Smooth muscle cell (in vitro differentiated cells): ENCODE results near the gene CCER1. TPM values are rescaled to one million over a fixed set of nuclear protein-coding genes. Genes with fewer than 3 reads are reported as not detected.

Experiments used
- DNase-seq: peaks from one replicate; lab custom pipeline; 2025; ENCODE audit not compliant: unreplicated experiment; lab: John Stamatoyannopoulos, UW
- H2AFZ ChIP-seq: fragments of 200-600 bp; sonication (generic); 2 replicates; pipeline ENCODE4 v1.6.0; 2016; ENCODE audit warnings: antibody characterized with exemption, low read depth, mild to moderate bottlenecking
- H3F3A ChIP-seq: fragments of 200-600 bp; sonication (generic); 2 replicates; pipeline ENCODE4 v1.6.0; 2017; ENCODE audit warnings: antibody characterized with exemption, low read depth
- H3K27ac ChIP-seq: fragments of 200-600 bp; sonication (generic); 2 replicates; pipeline ENCODE4 v1.5.1; 2016; ENCODE audit warnings: low read depth, mild to moderate bottlenecking
- H3K27me3 ChIP-seq: fragments of 200-600 bp; sonication (generic); 2 replicates; pipeline ENCODE4 v1.6.1; 2016; ENCODE audit warnings: low read depth, mild to moderate bottlenecking
- H3K36me3 ChIP-seq: fragments of 200-600 bp; sonication (generic); 2 replicates; pipeline ENCODE4 v1.5.1; 2016; ENCODE audit warnings: low read depth
- H3K4me1 ChIP-seq: fragments of 200-600 bp; sonication (generic); 2 replicates; pipeline ENCODE4 v1.5.1; 2016; ENCODE audit warnings: low read depth
- H3K4me2 ChIP-seq: fragments of 200-600 bp; sonication (generic); 2 replicates; pipeline ENCODE4 v1.6.0; 2016; ENCODE audit warnings: mild to moderate bottlenecking
- H3K4me3 ChIP-seq: fragments of 200-600 bp; sonication (generic); 2 replicates; pipeline ENCODE4 v1.5.1; 2016; ENCODE audit warnings: mild to moderate bottlenecking
- H3K79me2 ChIP-seq: fragments of 200-600 bp; sonication (generic); 2 replicates; pipeline ENCODE4 v1.6.0; 2016; ENCODE audit warnings: low read depth, mild to moderate bottlenecking
- H3K9ac ChIP-seq: fragments of 200-600 bp; sonication (generic); 2 replicates; pipeline ENCODE4 v1.6.0; 2016; ENCODE audit warnings: low read depth
- H3K9me3 ChIP-seq: fragments of 200-600 bp; sonication (generic); replicated peaks from 2 replicates; pipeline ENCODE4 v1.5.1; 2016; ENCODE audit warnings: low read depth
- H4K20me1 ChIP-seq: fragments of 200-600 bp; sonication (generic); 2 replicates; pipeline ENCODE4 v1.6.0; 2016; ENCODE audit warnings: low read depth
- CTCF ChIP-seq: fragments of 200-600 bp; sonication (generic); IDR thresholded peaks from 2 replicates; pipeline ENCODE4 v1.5.1; 2017; ENCODE audit warnings: borderline replicate concordance, mild to moderate bottlenecking, antibody characterized with exemption; ENCODE audit not compliant: insufficient read depth, poor library complexity, severe bottlenecking
- WGBS: methylation state at CpG from one replicate; pipeline ENCODE4 v1.1.7; 2016; ENCODE audit warnings: low lambda C conversion rate; 5-methylcytosine and 5-hydroxymethylcytosine counted together
- polyA plus RNA-seq: library from polyadenylated mRNA; unstranded; fragments of >200 nt; fragmentation: Nextera tagmentation; extraction: Ambion mirVana; gene quantifications from 2 replicates; pipeline ENCODE4 v1.2.1, GENCODE V29; 2016
- total RNA-seq: library from RNA; depleted of rRNA; stranded (reverse); fragments of >200 nt; gene quantifications from 2 replicates; pipeline ENCODE4 v1.2.3, GENCODE V29; 2014

Gene CCER1
- total and polyA plus RNA-seq, 2 experiments from 2014 or later = not detected

- Histone ChIP-seq H3K9ac (no peak overlapping the region), H3K4me2 (no peak overlapping the region), H3K27ac (no peak overlapping the region), H3K36me3 (no peaks in the 10 kb centered on the region), H4K20me1 (no peaks in the 10 kb centered on the region), H3K4me1 (no peaks in the 10 kb centered on the region), H2AFZ (no peak overlapping the region), H3K4me3 (no peak overlapping the region), H3K9me3 (no peaks in the 10 kb centered on the region), H3F3A (no peaks in the 10 kb centered on the region), H3K27me3 (no peaks in the 10 kb centered on the region), H3K79me2 (no peaks in the 10 kb centered on the region)
- 93% methylated on average over 2 of the region's 2 CpGs for WGBS
- DNase-seq = no peak
- TF ChIP-seq CTCF = no peak
These were observed 52.4 kb downstream of the CCER1 start for GRCh38 chr12:90902596-90902995.

Other genes starting within 250 kb of the CCER1 start
- 0.13 and 2.0 TPM in 2 replicates for gene EPYC, start 49.8 kb upstream of the CCER1 start, total RNA-seq
- gene EPYC, start 49.8 kb upstream of the CCER1 start, polyA plus RNA-seq = 1.1 and 1.2 TPM in 2 replicates
- gene KERA, start 102.8 kb upstream of the CCER1 start, total RNA-seq = not detected in 2 replicates
- gene KERA, start 102.8 kb upstream of the CCER1 start, polyA plus RNA-seq = not detected in 2 replicates
- 7,849 and 9,477 TPM in 2 replicates for gene LUM, start 156.3 kb upstream of the CCER1 start, total RNA-seq
- gene LUM, start 156.3 kb upstream of the CCER1 start, polyA plus RNA-seq = 4,053 and 5,541 TPM in 2 replicates
- 1,657 and 1,844 TPM in 2 replicates for gene DCN, start 227.6 kb upstream of the CCER1 start, total RNA-seq
- gene DCN, start 227.6 kb upstream of the CCER1 start, polyA plus RNA-seq = 1,043 and 1,354 TPM in 2 replicates